ENCODE results near the gene LRRC63. TPM values are rescaled to one million over a fixed set of nuclear protein-coding genes. Genes with fewer than 3 reads are reported as not detected.
A peak's percentile ranks its signal among the peaks of the same experiment; 100 is the strongest.

LRRC63 gene
- total RNA-seq, 2 experiments from 2014 or later = 1.5 to 2.1 TPM

- peaks cover 78% of the 10 kb centered on the region for H3K36me3 Mint-ChIP-seq
- no peaks in the 10 kb centered on the region for H3K9me3 Mint-ChIP-seq (ENCODE audit: low read depth)
- peak overlapping the region; percentile 68 for H3K4me3 Mint-ChIP-seq
- H3K4me1 Mint-ChIP-seq = peaks cover 93% of the 10 kb centered on the region
- CTCF ChIA-PET = interaction anchor here (1.3 to 7.9 kb wide), 7 partner anchors 7 to 800 kb away, joined by 3 to 56 read pairs (median 9); partner anchors contain the start of gene LCP1
- peak overlapping the region; percentile 91 for H3K27ac Mint-ChIP-seq
- no peak for DNase-seq
- ATAC-seq = no peak
- no peaks in the 10 kb centered on the region for H3K27me3 Mint-ChIP-seq
These were observed 40.5 kb upstream of the LRRC63 start for GRCh38 chr13:46171217-46171616.

GRCh38 chr13:46171739-46172138 is 40.0 kb upstream of the LRRC63 start:
- peaks cover 94% of the 10 kb centered on the region for H3K4me1 Mint-ChIP-seq

GRCh38 chr13:46172531-46172991 is 39.2 kb upstream of the LRRC63 start:
- H3K27me3 Mint-ChIP-seq = no peaks in the 10 kb centered on the region
- H3K27ac Mint-ChIP-seq = peak overlapping the region; percentile 91
- DNase-seq (peak; percentile 95), ATAC-seq (peak; percentile 75)
- H3K36me3 Mint-ChIP-seq = peaks cover 80% of the 10 kb centered on the region
- CTCF ChIA-PET = interaction anchor here (0.9 to 7.9 kb wide), 10 partner anchors 10 to 831 kb away, joined by 3 to 56 read pairs (median 4); partner anchors contain the start of genes LCP1 and LRRC63
- H3K9me3 Mint-ChIP-seq (ENCODE audit: low read depth) = no peaks in the 10 kb centered on the region
- H3K4me1 Mint-ChIP-seq = peaks cover 91% of the 10 kb centered on the region
- peak overlapping the region; percentile 68 for H3K4me3 Mint-ChIP-seq

More at GRCh38 chr13:46171739-46172138, 40.0 kb upstream of the LRRC63 start:
- H3K36me3 Mint-ChIP-seq = peaks cover 78% of the 10 kb centered on the region
- no peak for DNase-seq
- H3K27ac Mint-ChIP-seq = peak overlapping the region; percentile 91
- no peaks in the 10 kb centered on the region for H3K9me3 Mint-ChIP-seq (ENCODE audit: low read depth)
- peak overlapping the region; percentile 68 for H3K4me3 Mint-ChIP-seq
- no peaks in the 10 kb centered on the region for H3K27me3 Mint-ChIP-seq
- CTCF ChIA-PET = interaction anchor here (0.9 to 7.9 kb wide), 9 partner anchors 11 to 801 kb away, joined by 3 to 56 read pairs (median 4); partner anchors contain the start of gene LCP1
- no peak for ATAC-seq

- CTCF ChIA-PET = interaction anchor here (0.7 to 7.9 kb wide), 6 partner anchors 9 to 26 kb away, joined by 3 to 56 read pairs (median 8); partner anchors contain the start of gene LCP1
- no peaks in the 10 kb centered on the region for H3K27me3 Mint-ChIP-seq
- DNase-seq = peak; percentile 69
- H3K9me3 Mint-ChIP-seq (ENCODE audit: low read depth) = no peaks in the 10 kb centered on the region
- H3K36me3 Mint-ChIP-seq = peaks cover 81% of the 10 kb centered on the region
- peak overlapping the region; percentile 68 for H3K4me3 Mint-ChIP-seq
- peaks cover 87% of the 10 kb centered on the region for H3K4me1 Mint-ChIP-seq
- ATAC-seq = peak; percentile 31
- peak overlapping the region; percentile 91 for H3K27ac Mint-ChIP-seq
These were observed 38.1 kb upstream of the LRRC63 start for GRCh38 chr13:46173656-46174055.

DNA sequence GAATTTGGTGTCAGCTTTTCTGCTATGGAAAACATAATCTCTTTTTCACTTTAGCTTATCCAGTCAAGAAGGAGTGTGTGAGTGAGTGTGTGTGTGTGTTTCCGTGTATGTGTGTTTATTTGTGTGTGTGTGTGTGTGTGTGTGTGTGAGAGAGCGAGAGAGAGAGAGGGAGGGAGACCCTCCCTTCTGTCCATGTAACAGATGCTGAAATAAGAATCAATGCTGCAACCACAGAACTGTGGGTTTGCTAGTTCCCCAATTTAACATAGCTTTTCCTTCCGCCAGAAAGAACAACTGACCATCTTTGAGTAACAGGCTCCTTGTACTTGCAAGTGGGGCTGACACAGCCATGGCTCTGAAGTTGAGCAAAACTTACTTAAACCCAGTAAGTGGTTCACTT is 35.0 kb upstream of the LRRC63 start:
- CTCF ChIA-PET = interaction anchor here (1.4 to 3.0 kb wide), 3 partner anchors 10 to 119 kb away, joined by 4 to 21 read pairs (median 11); no protein-coding TSS in a partner anchor
- DNase-seq (no peak), ATAC-seq (no peak)
- peaks cover 73% of the 10 kb centered on the region for H3K36me3 Mint-ChIP-seq
- peak overlapping the region; percentile 96 for H3K4me3 Mint-ChIP-seq
- peak overlapping the region; percentile 77 for H3K27ac Mint-ChIP-seq
- peaks cover 56% of the 10 kb centered on the region for H3K4me1 Mint-ChIP-seq
- no peaks in the 10 kb centered on the region for H3K9me3 Mint-ChIP-seq (ENCODE audit: low read depth)
- H3K27me3 Mint-ChIP-seq = no peaks in the 10 kb centered on the region

- no peaks in the 10 kb centered on the region for H3K27me3 Mint-ChIP-seq
- peaks cover 66% of the 10 kb centered on the region for H3K36me3 Mint-ChIP-seq
- peak overlapping the region; percentile 77 for H3K27ac Mint-ChIP-seq
- no peaks in the 10 kb centered on the region for H3K9me3 Mint-ChIP-seq (ENCODE audit: low read depth)
- CTCF ChIA-PET = interaction anchor here (1.8 to 3.0 kb wide), 2 partner anchors 8 to 18 kb away, joined by 9 to 21 read pairs; no protein-coding TSS in a partner anchor
- ATAC-seq = no peak
- H3K4me1 Mint-ChIP-seq = peaks cover 52% of the 10 kb centered on the region
- no peak for DNase-seq
- H3K4me3 Mint-ChIP-seq = peak overlapping the region; percentile 96
These were observed 33.6 kb upstream of the LRRC63 start for GRCh38 chr13:46178143-46178542.

GRCh38 chr13:46178821-46179220 is 32.9 kb upstream of the LRRC63 start:
- Mint-ChIP-seq H3K4me3 (peak overlapping the region; percentile 96), H3K4me1 (peaks cover 52% of the 10 kb centered on the region), H3K36me3 (peaks cover 60% of the 10 kb centered on the region), H3K9me3 (ENCODE audit: low read depth) (no peaks in the 10 kb centered on the region), H3K27me3 (no peaks in the 10 kb centered on the region), H3K27ac (peak overlapping the region; percentile 99)
- CTCF ChIA-PET = interaction anchor here (1.5 to 1.8 kb wide), 3 partner anchors 9 to 18 kb away, joined by 5 to 9 read pairs (median 6); no protein-coding TSS in a partner anchor
- ATAC-seq = no peak
- no peak for DNase-seq

DNA sequence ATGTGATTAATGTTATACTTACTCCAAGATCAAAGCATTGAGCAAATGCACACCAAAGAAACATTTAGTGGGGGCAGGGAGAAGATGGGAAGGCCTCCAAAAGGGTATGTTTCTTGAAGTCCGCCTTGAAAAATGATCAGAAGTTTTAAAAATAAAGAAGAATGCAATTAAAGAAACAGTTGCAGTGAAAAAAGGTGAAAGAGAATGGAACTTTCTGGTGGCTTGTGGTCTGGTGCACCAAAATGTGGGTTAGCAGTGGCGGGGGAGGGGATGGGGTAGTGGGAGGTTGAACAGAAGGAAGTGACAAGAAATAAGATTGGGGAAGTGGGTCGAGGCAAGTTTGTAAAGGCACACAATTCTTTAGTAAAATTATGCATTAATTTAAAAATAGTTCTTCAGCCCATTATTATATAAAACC is 32.2 kb upstream of the LRRC63 start:
- CTCF ChIA-PET = interaction anchor here (1.5 to 1.8 kb wide), 3 partner anchors 9 to 19 kb away, joined by 5 to 9 read pairs (median 6); no protein-coding TSS in a partner anchor
- ATAC-seq (no peak), DNase-seq (peak; percentile 91)
- peak overlapping the region; percentile 99 for H3K27ac Mint-ChIP-seq
- peaks cover 56% of the 10 kb centered on the region for H3K36me3 Mint-ChIP-seq
- no peaks in the 10 kb centered on the region for H3K9me3 Mint-ChIP-seq (ENCODE audit: low read depth)
- H3K4me3 Mint-ChIP-seq = peak overlapping the region; percentile 96
- peaks cover 52% of the 10 kb centered on the region for H3K4me1 Mint-ChIP-seq
- H3K27me3 Mint-ChIP-seq = no peaks in the 10 kb centered on the region

DNA sequence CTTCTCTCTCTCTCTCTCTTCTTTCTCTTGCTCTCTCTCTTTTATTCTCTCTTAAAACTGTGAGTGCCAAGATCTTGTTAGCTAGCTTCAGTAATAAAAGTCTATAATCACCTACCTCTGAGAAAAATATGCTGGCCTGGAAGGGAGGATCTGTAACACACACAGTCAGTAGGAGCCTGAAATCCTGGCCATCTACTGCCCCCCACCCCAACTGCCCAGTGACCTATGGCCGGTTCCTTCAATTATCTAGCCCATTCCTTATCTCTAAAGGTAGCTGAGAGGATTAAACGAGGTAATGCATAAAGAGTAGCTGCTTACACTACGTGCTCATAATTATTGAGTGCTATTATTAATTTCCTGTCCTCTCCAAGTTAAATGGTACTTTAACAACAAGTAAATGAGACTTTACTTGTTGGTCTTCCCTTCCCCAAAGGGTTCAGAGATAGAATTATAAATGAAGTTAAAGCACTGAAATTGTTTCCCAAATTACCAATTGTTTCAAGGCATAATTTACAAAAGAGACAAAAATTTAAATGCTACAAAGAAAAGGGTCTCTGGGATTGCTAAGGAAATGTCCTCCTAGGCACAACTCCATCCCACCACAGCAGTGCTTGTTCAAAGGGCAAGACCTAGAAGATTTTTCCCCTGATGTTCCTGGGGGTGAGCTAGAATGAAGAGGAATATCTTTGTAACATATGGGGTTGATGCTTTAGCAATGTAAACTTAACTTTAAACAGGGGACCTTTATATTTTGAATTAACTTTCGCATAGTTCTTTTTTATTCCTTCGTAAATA is 31.6 kb upstream of the LRRC63 start:
- Mint-ChIP-seq H3K4me1 (peaks cover 53% of the 10 kb centered on the region), H3K27ac (peak overlapping the region; percentile 99), H3K4me3 (peak overlapping the region; percentile 96), H3K9me3 (ENCODE audit: low read depth) (no peaks in the 10 kb centered on the region), H3K27me3 (no peaks in the 10 kb centered on the region), H3K36me3 (peaks cover 50% of the 10 kb centered on the region)
- ATAC-seq (no peak), DNase-seq (no peak)
- CTCF ChIA-PET = interaction anchor here (1.5 to 1.7 kb wide), 2 partner anchors 12 to 20 kb away, joined by 5 to 6 read pairs; no protein-coding TSS in a partner anchor

- Mint-ChIP-seq H3K9me3 (ENCODE audit: low read depth) (no peaks in the 10 kb centered on the region), H3K36me3 (peaks cover 40% of the 10 kb centered on the region), H3K27me3 (no peaks in the 10 kb centered on the region), H3K27ac (peak overlapping the region; percentile 99), H3K4me3 (peak overlapping the region; percentile 96), H3K4me1 (peaks cover 46% of the 10 kb centered on the region)
- no peak for DNase-seq
- CTCF ChIA-PET = interaction anchor here (2.0 to 3.3 kb wide), 2 partner anchors 11 to 30 kb away, joined by 6 to 46 read pairs; partner anchors contain the start of gene LRRC63
- no peak for ATAC-seq
These were observed 30.3 kb upstream of the LRRC63 start for GRCh38 chr13:46181377-46181839.

DNA sequence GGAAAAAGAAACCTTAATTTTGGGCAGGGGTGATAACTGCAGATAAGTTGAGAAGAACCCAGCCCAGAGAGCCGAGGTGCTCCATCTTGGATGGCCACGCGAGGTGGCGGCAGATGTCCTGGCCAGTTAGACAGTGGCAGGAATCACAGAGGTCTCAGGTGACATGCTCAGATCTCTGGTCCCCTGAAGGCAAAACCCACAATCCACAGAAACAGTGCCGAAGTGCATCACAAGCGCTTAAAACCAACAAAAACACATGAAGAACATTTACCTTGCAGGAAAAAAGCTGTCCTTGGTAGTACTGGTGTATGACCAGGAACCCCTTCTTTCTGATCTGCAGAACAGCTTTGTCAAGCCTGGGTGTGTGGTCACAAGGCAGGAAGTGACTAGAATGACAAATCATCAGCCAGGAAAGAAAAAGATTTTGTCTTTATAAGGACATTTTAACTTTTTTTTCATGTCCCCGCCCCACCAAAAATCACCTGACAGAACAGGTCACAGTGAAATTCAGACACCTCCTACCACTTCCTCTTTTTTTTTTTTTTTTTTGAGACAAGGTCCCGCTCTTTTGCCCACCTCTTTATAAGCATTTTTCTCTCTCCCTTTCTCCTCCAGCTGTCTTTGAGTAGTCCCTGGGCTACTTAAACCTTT is 29.8 kb upstream of the LRRC63 start, which contains the start of gene LCP1:
Gene LCP1 (minus strand): TSS at position 338 of the 651 bp plus-strand sequence. CDS start 22,515 bp downstream, outside the sequence.
- H3K4me1 Mint-ChIP-seq = peaks cover 40% of the 10 kb centered on the region
- H3K36me3 Mint-ChIP-seq = peaks cover 36% of the 10 kb centered on the region
- no peaks in the 10 kb centered on the region for H3K27me3 Mint-ChIP-seq
- CTCF ChIA-PET = interaction anchor here (0.8 to 3.3 kb wide), 5 partner anchors 11 to 139 kb away, joined by 4 to 46 read pairs (median 4); partner anchors contain the start of gene LRRC63
- DNase-seq = peak; percentile 94
- no peaks in the 10 kb centered on the region for H3K9me3 Mint-ChIP-seq (ENCODE audit: low read depth)
- peak within 1 kb of the TSS; percentile 99 for H3K27ac Mint-ChIP-seq
- H3K4me3 Mint-ChIP-seq = peak within 1 kb of the TSS; percentile 96
- ATAC-seq = peak; percentile 76

DNA sequence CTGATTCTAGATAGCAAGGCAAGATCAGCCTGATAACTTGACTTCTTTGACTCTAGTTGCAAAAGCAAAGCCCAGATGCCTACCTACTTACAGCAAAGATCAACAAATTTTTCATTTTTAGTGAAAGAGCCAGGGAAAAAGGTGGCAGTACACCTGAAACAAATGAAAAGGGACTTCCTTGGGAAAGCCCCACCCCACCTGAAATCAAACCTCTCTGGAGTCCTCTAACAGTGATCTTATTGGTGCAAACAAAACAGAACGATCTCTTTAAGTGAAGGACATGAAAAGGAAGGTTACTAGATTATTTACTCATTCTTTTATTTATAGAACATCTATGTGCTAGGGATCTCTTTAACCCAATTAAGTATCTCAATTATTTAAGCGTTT is 29.2 kb upstream of the LRRC63 start:
- H3K4me3 Mint-ChIP-seq = peak overlapping the region; percentile 96
- ATAC-seq (no peak), DNase-seq (no peak)
- peaks cover 33% of the 10 kb centered on the region for H3K36me3 Mint-ChIP-seq
- CTCF ChIA-PET = interaction anchor here (0.8 to 3.3 kb wide), 6 partner anchors 12 to 139 kb away, joined by 3 to 46 read pairs (median 4); partner anchors contain the start of gene LRRC63
- peaks cover 38% of the 10 kb centered on the region for H3K4me1 Mint-ChIP-seq
- peak overlapping the region; percentile 99 for H3K27ac Mint-ChIP-seq
- H3K27me3 Mint-ChIP-seq = no peaks in the 10 kb centered on the region
- no peaks in the 10 kb centered on the region for H3K9me3 Mint-ChIP-seq (ENCODE audit: low read depth)

Measured in activated CD8-positive, alpha-beta memory T cell treated with anti-CD3 and anti-CD28 coated beads, Interleukin-2, amount 10 ng/mL, durations not matched to agents 7 days and 5 days (primary cell).